Stromal cell of bone marrow (primary cell): Measurements from ENCODE around the gene PFN2.

Experiments
- DNase-seq: peaks from one replicate; pipeline ENCODE4 v3.0.0-alpha.2; 2012; ENCODE audit warnings: low read depth

The PFN2 gene

DNA sequence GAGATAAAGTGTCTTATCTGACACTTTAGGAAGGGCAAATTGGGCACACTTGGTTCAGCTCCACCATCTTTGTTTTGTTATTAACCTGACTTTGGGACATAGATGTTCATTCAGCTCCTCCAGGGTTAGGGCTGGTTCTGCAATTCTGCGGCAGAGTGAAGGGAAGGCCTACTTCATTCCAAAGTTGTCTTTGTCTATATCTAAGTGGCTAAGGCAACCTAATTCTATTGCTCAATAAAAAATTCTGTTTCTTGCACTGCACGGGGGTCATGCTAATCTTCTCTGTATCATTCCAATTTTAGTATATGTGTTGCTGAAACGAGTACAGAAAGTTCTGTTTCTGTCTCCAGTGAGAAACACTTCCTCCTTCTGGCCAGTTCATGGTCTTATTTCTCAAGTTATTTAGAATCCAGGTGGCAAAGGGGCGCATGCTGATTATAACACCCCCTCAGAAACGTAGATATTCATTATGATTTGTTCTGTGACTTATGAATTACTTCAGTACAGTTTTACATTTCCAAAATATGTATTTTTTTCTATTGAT is 53.5 kb downstream of the PFN2 start:
- DNase-seq: no peak
